GM10266 (cell line): Measurements from ENCODE around the gene DISC1.
"Not testable (repeated sequence)": the region's sequence is repeated elsewhere in the genome, so short reads cannot be mapped to it uniquely, and the experiment has no call there.

Experiments
- DNase-seq: peaks from one replicate; pipeline ENCODE4 v3.0.0; 2012; ENCODE audit errors: extremely low spot score
- CTCF ChIP-seq: IDR thresholded peaks from 2 replicates; pipeline ENCODE4 v1.5.1; 2012; ENCODE audit warnings: mild to moderate bottlenecking, low read depth; ENCODE audit not compliant: control insufficient read depth, insufficient read depth; ENCODE audit errors: missing control alignments

The DISC1 gene

DNA sequence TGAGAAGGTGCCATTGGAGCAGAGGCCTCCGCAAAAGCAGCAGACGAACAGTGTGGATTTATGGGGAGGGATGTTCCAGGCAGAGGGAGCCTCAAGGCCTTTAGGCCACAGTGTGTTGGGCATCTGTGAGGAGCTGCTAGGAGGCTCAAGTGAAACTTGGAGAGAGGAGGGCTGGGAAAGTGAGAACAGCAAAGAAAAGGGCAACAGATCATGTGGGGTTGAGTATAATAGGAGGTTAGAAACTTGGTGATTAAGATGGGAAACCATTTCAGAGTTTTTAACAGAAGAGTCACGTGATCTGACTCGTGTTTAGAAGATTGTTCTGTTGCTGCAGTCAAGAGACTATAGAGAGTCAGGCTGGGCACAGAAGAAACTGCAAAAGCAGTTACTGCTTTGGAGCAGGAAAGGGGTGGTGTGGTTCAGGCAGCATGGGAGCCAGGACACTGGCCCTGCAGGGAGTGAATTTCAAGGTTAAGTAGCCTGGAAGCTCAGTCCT lies 277.0 kb downstream of the DISC1 start:
- no peak for DNase-seq
- TF ChIP-seq CTCF, result no peak

- not testable (repeated sequence) for DNase-seq
Observed at GRCh38 chr1:231907310-231907709, 280.7 kb downstream of the DISC1 start.

GRCh38 chr1:231913493-231913892 lies 286.9 kb downstream of the DISC1 start:
- no peak for TF ChIP-seq CTCF
- DNase-seq, result no peak

- no peak for TF ChIP-seq CTCF
- DNase-seq, result no peak
Observed at GRCh38 chr1:231918239-231919015, 291.8 kb downstream of the DISC1 start.

GRCh38 chr1:231919239-231919885 lies 292.8 kb downstream of the DISC1 start:
- DNase-seq, result no peak
- TF ChIP-seq CTCF, result no peak

DNA sequence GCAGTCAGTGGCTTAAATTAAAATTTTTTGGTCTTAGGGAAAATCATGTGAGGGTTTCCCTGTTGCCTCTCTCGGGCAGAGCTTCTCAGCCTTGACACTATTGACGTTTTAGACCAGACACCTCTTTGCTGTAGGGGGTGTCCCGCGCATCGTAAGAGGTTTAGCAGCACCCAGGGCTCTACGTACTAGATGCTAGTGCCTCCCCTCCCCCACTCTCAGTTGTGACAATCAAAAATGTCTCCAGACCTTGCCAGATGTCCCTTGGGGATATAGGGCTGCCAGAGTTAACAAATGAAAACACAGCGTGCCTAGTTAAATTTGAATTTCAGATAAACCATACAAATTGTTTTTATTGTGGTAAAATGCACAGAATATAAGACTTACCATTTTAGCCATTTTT lies 293.3 kb downstream of the DISC1 start:
- no peak for DNase-seq
- no peak for TF ChIP-seq CTCF

DNA sequence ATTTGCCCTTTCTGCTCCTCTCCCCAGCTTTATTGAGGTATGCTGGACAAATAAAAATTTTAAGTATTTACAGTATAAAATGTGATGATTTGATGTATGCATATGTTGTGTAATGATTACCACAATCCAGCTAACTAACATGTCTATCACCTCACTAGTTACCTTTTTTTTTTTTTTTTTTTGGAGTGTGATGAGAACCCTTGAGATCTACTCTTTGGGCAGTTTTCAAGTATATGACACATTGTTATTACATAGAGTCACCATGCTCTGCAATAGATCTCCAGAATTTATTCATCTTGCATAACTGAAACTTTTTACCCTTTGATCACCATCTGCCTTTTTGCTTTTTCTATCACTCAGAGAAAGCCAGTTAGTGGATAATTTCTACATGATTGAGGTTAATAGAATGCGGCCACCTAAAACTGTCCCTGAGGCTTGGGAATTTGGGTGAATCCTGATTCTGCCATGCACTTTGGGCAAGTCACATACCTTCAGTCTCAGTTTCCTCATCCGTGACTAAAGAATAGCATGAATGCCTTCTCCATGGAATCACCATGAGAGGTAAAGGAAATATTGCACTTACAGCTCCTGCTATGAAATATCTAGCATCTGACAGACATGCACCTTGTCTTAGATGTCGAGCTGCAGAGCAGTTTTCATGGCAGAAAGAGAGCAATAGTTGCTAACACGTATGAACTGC lies 295.2 kb downstream of the DISC1 start:
- no peak for TF ChIP-seq CTCF
- DNase-seq, result no peak
